NCI-H82 treated with DMSO at 0.1 percent for 48 hours (cell line): ENCODE measurements around the gene BCAS4.
"Not testable (repeated sequence)": the region's sequence is repeated elsewhere in the genome, so short reads cannot be mapped to it uniquely, and the experiment has no call there.

Experiments
- DNase-seq: peaks from one replicate; lab custom pipeline; 2025; ENCODE audit not compliant: unreplicated experiment; lab: John Stamatoyannopoulos, UW

BCAS4 gene

GRCh38 chr20:50794846-50795634 is at the start of gene BCAS4:
Gene BCAS4 (plus strand): TSS chr20:50795061. CDS start chr20:50795084, 23 bp downstream.
- DNase-seq = no peak

- no peak for DNase-seq
Observed at GRCh38 chr20:50745634-50746137, 49.2 kb upstream of the BCAS4 start.

GRCh38 chr20:50746138-50746940 is 48.5 kb upstream of the BCAS4 start:
- DNase-seq = no peak

- DNase-seq = no peak
Observed at GRCh38 chr20:50747275-50747674, 47.6 kb upstream of the BCAS4 start.

GRCh38 chr20:50750145-50750671 is 44.7 kb upstream of the BCAS4 start:
- DNase-seq = peak; percentile 56

GRCh38 chr20:50753152-50753551 is 41.7 kb upstream of the BCAS4 start:
- DNase-seq = no peak

GRCh38 chr20:50754420-50754819 is 40.4 kb upstream of the BCAS4 start:
- DNase-seq = no peak

- no peak for DNase-seq
Observed at GRCh38 chr20:50756447-50756846, 38.4 kb upstream of the BCAS4 start.

GRCh38 chr20:50758469-50758868 is 36.4 kb upstream of the BCAS4 start:
- no peak for DNase-seq

- no peak for DNase-seq
Observed at GRCh38 chr20:50758992-50759391, 35.9 kb upstream of the BCAS4 start.

- DNase-seq = no peak
Observed at GRCh38 chr20:50759678-50760077, 35.2 kb upstream of the BCAS4 start.

- no peak for DNase-seq
Observed at GRCh38 chr20:50762045-50762422, 32.8 kb upstream of the BCAS4 start.

GRCh38 chr20:50762435-50763220 is 32.2 kb upstream of the BCAS4 start:
- DNase-seq = no peak

- DNase-seq = not testable (repeated sequence)
Observed at GRCh38 chr20:50763550-50764458, 31.1 kb upstream of the BCAS4 start.

- not testable (repeated sequence) for DNase-seq
Observed at GRCh38 chr20:50765251-50765650, 29.6 kb upstream of the BCAS4 start.

- DNase-seq = no peak
Observed at GRCh38 chr20:50765674-50766073, 29.2 kb upstream of the BCAS4 start.

GRCh38 chr20:50766955-50767809 is 27.7 kb upstream of the BCAS4 start:
- DNase-seq = peak; percentile 85

GRCh38 chr20:50768991-50769390 is 25.9 kb upstream of the BCAS4 start:
- not testable (repeated sequence) for DNase-seq

- not testable (repeated sequence) for DNase-seq
Observed at GRCh38 chr20:50769551-50770085, 25.2 kb upstream of the BCAS4 start.
